Ishikawa (cell line): ENCODE data around the gene F2RL2.

Experiments
- CEBPB ChIP-seq: IDR thresholded peaks from 2 replicates; pipeline ENCODE4 v1.6.1; 2012
- CREB1 ChIP-seq: IDR thresholded peaks from 2 replicates; pipeline ENCODE4 v1.6.1; 2012; ENCODE audit warnings: low read depth
- EGR1 ChIP-seq: IDR thresholded peaks from 2 replicates; pipeline ENCODE4 v1.6.1; 2012
- EP300 ChIP-seq: IDR thresholded peaks from 2 replicates; pipeline ENCODE4 v1.6.1; 2012; ENCODE audit warnings: borderline replicate concordance
- FOXM1 ChIP-seq: IDR thresholded peaks from 2 replicates; pipeline ENCODE4 v1.6.1; 2012; ENCODE audit warnings: low read depth, borderline replicate concordance
- NFIC ChIP-seq: IDR thresholded peaks from 2 replicates; pipeline ENCODE4 v1.6.1; 2012
- RAD21 ChIP-seq: IDR thresholded peaks from 2 replicates; pipeline ENCODE4 v1.6.1; 2012; ENCODE audit warnings: low read depth
- TAF1 ChIP-seq: IDR thresholded peaks from 2 replicates; pipeline ENCODE4 v1.6.1; 2012; ENCODE audit warnings: low read depth, mild to moderate bottlenecking
- TCF12 ChIP-seq: IDR thresholded peaks from 2 replicates; pipeline ENCODE4 v1.6.1; 2012; ENCODE audit warnings: low read depth
- TEAD4 ChIP-seq: IDR thresholded peaks from 2 replicates; pipeline ENCODE4 v1.6.1; 2012
- YY1 ChIP-seq: IDR thresholded peaks from 2 replicates; pipeline ENCODE4 v1.6.1; 2012; ENCODE audit warnings: low read depth
- ZBTB7A ChIP-seq: IDR thresholded peaks from 2 replicates; pipeline ENCODE4 v1.6.1; 2012; ENCODE audit warnings: low read depth
- TF ChIP-seq, protein P1 (sequence below): IDR thresholded peaks from 2 replicates; pipeline ENCODE4 v1.6.1; 2012
- TF ChIP-seq, protein P2 (sequence below): IDR thresholded peaks from 2 replicates; pipeline ENCODE4 v1.6.1; 2012; ENCODE audit warnings: low read depth, mild to moderate bottlenecking

DNA sequence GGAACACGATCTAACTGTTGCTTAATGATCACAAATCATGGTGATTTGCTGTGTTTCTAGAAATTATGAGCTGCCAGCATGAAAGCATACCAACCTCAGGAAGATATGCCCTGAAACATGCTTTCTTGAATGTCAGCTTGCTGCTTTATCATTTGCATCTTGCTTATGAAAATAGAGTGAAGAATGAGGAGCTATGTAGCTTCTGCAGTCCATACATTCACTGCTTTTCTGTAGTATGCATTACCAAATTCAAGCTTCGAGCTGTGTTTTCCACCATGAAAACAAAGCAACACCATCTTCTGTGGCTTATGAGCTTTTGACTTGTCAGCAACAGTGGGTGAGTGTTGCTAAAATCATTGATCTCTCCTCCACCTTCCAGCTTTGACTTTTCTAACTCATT is 16.5 kb downstream of the F2RL2 start:
- no peak for TF ChIP-seq NFIC
- TF ChIP-seq, protein P1, sequence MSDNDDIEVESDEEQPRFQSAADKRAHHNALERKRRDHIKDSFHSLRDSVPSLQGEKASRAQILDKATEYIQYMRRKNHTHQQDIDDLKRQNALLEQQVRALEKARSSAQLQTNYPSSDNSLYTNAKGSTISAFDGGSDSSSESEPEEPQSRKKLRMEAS = no peak
- TF ChIP-seq FOXM1 = no peak
- no peak for TF ChIP-seq EGR1
- TF ChIP-seq EP300 = no peak
- no peak for TF ChIP-seq YY1
- no peak for TF ChIP-seq RAD21
- TF ChIP-seq CEBPB = no peak
- TF ChIP-seq, protein P2, sequence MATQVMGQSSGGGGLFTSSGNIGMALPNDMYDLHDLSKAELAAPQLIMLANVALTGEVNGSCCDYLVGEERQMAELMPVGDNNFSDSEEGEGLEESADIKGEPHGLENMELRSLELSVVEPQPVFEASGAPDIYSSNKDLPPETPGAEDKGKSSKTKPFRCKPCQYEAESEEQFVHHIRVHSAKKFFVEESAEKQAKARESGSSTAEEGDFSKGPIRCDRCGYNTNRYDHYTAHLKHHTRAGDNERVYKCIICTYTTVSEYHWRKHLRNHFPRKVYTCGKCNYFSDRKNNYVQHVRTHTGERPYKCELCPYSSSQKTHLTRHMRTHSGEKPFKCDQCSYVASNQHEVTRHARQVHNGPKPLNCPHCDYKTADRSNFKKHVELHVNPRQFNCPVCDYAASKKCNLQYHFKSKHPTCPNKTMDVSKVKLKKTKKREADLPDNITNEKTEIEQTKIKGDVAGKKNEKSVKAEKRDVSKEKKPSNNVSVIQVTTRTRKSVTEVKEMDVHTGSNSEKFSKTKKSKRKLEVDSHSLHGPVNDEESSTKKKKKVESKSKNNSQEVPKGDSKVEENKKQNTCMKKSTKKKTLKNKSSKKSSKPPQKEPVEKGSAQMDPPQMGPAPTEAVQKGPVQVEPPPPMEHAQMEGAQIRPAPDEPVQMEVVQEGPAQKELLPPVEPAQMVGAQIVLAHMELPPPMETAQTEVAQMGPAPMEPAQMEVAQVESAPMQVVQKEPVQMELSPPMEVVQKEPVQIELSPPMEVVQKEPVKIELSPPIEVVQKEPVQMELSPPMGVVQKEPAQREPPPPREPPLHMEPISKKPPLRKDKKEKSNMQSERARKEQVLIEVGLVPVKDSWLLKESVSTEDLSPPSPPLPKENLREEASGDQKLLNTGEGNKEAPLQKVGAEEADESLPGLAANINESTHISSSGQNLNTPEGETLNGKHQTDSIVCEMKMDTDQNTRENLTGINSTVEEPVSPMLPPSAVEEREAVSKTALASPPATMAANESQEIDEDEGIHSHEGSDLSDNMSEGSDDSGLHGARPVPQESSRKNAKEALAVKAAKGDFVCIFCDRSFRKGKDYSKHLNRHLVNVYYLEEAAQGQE = no peak
- TF ChIP-seq TAF1 = no peak
- no peak for TF ChIP-seq TEAD4
- TF ChIP-seq ZBTB7A = no peak
- TF ChIP-seq CREB1 = no peak
- no peak for TF ChIP-seq TCF12
